NB4 (cell line): ENCODE results near the gene AFF1.

ENCODE experiments used
- MYC ChIP-seq: IDR thresholded peaks from 2 replicates; pipeline ENCODE4 v1.6.1; 2011; ENCODE audit warnings: low read depth, low read length
- POLR2A ChIP-seq: IDR thresholded peaks from 2 replicates; pipeline ENCODE4 v1.6.1; 2011; ENCODE audit warnings: mild to moderate bottlenecking; ENCODE audit not compliant: insufficient read length; ENCODE audit errors: extremely low read depth
- TF ChIP-seq, protein P1 (sequence below): IDR thresholded peaks from one replicate; pipeline ENCODE4 v1.5.1; 2012; ENCODE audit warnings: low read depth, low read length
- TF ChIP-seq, protein P2 (sequence below): IDR thresholded peaks from 2 replicates; pipeline ENCODE4 v1.6.1; 2011; ENCODE audit warnings: low read depth, low read length

DNA sequence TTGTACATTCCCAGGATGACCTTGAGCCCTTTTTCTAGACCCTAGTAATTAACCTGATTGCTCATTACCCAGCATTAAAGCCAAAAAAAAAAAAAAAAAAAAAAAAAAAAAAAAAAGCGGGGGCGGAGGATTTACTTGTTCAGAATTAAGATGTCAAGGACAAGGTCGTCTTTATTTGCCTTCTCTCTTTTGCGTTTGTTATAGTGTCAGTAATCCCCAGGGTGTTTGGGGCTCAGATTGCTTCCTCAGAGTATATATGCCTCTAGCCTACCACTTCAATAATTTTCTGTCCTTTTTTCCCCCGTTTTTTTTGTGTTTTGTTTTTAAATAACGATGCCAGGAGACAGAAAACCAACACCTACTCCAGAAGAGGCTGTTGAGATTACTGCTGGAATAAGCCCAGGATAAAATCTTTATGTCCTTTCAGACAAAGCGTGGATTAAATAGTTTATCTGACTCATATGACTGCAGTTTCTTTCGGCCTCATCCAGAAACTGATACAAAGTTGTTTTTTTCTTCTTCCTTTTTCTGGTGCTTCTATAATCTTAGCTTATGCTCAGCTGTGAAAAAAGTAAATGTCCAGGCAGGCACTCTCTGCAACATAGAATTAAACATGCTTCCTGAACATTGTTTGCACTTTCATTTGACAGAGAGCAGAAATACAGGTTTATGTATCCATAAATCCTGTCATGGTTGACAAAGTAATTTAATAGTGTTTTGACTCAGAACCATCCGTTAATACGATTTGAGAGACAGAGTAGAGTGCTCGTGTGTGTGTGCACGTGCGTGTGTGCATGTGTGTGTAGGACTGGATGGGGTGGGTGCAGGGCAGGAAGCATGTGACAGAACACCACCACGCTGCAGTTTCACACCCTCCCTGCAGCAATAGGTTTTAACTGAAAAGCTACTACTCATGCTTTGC lies 138.6 kb downstream of the AFF1 start:
- no peak for TF ChIP-seq POLR2A
- TF ChIP-seq, protein P1, sequence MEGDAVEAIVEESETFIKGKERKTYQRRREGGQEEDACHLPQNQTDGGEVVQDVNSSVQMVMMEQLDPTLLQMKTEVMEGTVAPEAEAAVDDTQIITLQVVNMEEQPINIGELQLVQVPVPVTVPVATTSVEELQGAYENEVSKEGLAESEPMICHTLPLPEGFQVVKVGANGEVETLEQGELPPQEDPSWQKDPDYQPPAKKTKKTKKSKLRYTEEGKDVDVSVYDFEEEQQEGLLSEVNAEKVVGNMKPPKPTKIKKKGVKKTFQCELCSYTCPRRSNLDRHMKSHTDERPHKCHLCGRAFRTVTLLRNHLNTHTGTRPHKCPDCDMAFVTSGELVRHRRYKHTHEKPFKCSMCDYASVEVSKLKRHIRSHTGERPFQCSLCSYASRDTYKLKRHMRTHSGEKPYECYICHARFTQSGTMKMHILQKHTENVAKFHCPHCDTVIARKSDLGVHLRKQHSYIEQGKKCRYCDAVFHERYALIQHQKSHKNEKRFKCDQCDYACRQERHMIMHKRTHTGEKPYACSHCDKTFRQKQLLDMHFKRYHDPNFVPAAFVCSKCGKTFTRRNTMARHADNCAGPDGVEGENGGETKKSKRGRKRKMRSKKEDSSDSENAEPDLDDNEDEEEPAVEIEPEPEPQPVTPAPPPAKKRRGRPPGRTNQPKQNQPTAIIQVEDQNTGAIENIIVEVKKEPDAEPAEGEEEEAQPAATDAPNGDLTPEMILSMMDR, result no peak
- TF ChIP-seq, protein P2, sequence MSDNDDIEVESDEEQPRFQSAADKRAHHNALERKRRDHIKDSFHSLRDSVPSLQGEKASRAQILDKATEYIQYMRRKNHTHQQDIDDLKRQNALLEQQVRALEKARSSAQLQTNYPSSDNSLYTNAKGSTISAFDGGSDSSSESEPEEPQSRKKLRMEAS, result no peak
- no peak for TF ChIP-seq MYC
